ENCODE data around the gene ALKBH7. TPM values are rescaled to one million over a fixed set of nuclear protein-coding genes. Genes with fewer than 3 reads are reported as not detected.

Gene ALKBH7
- total RNA-seq, 1 donor from 2014 or later = 68.8 TPM

- DNase-seq (ENCODE audit: low read depth, low spot score) = no peak
- H3K27ac Mint-ChIP-seq (ENCODE audit: unreplicated experiment) = no peak overlapping the region
- H3K4me3 Mint-ChIP-seq = peak overlapping the region; percentile 47
- TF ChIP-seq, protein P1, sequence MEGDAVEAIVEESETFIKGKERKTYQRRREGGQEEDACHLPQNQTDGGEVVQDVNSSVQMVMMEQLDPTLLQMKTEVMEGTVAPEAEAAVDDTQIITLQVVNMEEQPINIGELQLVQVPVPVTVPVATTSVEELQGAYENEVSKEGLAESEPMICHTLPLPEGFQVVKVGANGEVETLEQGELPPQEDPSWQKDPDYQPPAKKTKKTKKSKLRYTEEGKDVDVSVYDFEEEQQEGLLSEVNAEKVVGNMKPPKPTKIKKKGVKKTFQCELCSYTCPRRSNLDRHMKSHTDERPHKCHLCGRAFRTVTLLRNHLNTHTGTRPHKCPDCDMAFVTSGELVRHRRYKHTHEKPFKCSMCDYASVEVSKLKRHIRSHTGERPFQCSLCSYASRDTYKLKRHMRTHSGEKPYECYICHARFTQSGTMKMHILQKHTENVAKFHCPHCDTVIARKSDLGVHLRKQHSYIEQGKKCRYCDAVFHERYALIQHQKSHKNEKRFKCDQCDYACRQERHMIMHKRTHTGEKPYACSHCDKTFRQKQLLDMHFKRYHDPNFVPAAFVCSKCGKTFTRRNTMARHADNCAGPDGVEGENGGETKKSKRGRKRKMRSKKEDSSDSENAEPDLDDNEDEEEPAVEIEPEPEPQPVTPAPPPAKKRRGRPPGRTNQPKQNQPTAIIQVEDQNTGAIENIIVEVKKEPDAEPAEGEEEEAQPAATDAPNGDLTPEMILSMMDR (conservative IDR thresholded peaks at IDR 0.05) = peak; percentile 39
- H3K9me3 Mint-ChIP-seq = no peaks in the 10 kb centered on the region
- H3K4me1 Mint-ChIP-seq = peaks cover 18% of the 10 kb centered on the region
- no peaks in the 10 kb centered on the region for H3K27me3 Mint-ChIP-seq (ENCODE audit: low read depth)
- H3K36me3 Mint-ChIP-seq (ENCODE audit: low read depth) = peaks cover 4% of the 10 kb centered on the region
Observed at GRCh38 chr19:6417713-6418561, 45.3 kb downstream of the ALKBH7 start.

DNA sequence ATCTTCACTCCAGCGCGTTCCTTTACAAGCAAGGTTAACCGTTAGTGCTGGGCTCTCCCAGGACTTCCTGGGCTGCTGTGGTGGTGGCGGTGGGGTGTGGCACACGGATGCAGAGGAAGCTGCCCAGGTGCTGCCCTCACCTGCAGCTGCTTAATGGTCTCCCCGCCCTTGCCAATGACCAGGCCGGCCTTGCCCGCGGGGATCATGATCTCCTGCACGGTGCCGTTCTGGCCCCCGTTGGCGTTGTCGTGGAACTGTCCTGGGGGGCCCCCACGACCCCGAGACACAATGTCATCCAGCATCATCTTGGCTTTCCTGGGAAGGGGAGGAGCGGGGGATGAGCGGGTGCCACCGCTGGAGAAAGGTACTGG is 46.0 kb downstream of the ALKBH7 start:
- Mint-ChIP-seq H3K4me3 (peak overlapping the region; percentile 47), H3K9me3 (no peaks in the 10 kb centered on the region), H3K27me3 (ENCODE audit: low read depth) (no peaks in the 10 kb centered on the region), H3K27ac (ENCODE audit: unreplicated experiment) (no peak overlapping the region), H3K4me1 (peaks cover 24% of the 10 kb centered on the region), H3K36me3 (ENCODE audit: low read depth) (peaks cover 7% of the 10 kb centered on the region)
- TF ChIP-seq, protein P1 (conservative IDR thresholded peaks at IDR 0.05) = no peak
- no peak for DNase-seq (ENCODE audit: low read depth, low spot score)

DNA sequence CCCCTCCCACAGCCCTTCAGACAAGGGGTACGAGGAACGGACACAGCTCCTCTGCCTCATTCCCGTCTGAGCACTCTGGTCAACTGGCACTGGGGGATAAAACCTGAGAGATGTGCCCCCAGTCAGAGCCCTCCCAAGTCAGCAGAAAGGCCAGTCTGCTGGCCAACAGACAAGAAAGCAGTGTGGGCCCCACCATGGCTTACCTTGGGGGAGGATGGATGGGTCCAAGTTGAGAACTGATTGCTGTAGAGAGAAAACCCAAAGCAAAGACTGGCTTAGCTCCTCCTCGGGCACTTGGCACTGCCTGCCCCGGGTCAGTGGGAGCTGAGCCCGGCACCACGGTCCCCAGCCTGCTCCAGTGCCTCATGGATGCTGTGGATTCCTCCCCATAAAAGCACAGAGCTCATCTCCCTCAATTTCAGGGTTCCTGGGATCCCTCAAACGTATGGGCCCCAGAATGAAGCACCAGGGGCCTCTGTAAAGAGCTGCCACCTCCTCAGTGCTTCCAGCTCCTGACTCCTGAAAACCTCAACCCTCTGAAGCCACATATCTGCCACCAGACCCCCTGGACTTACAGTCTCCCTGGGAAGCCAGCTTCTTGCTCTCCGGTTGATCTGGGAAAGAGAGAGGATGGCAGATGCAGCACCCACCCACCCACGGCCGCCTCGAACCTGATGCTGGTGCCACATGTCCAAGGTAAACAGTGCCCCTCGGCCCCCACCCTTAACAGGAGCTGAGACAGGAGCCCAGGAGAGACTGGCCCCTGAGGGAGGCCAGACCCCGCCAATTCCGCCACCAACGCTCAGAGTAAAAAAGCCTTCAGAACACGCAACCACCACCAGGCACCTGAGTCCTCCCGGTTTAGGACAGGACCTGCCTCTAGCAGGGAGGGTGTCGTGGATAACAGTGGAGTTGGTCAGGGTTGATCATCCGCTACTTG is 48.8 kb downstream of the ALKBH7 start:
- H3K27me3 Mint-ChIP-seq (ENCODE audit: low read depth) = peaks cover 6% of the 10 kb centered on the region
- H3K9me3 Mint-ChIP-seq = peaks cover 2% of the 10 kb centered on the region
- peaks cover 7% of the 10 kb centered on the region for H3K36me3 Mint-ChIP-seq (ENCODE audit: low read depth)
- H3K4me1 Mint-ChIP-seq = peaks cover 34% of the 10 kb centered on the region
- no peak for DNase-seq (ENCODE audit: low read depth, low spot score)
- TF ChIP-seq, protein P1 (conservative IDR thresholded peaks at IDR 0.05) = no peak
- H3K27ac Mint-ChIP-seq (ENCODE audit: unreplicated experiment) = no peak overlapping the region
- peak overlapping the region; percentile 62 for H3K4me3 Mint-ChIP-seq

DNA sequence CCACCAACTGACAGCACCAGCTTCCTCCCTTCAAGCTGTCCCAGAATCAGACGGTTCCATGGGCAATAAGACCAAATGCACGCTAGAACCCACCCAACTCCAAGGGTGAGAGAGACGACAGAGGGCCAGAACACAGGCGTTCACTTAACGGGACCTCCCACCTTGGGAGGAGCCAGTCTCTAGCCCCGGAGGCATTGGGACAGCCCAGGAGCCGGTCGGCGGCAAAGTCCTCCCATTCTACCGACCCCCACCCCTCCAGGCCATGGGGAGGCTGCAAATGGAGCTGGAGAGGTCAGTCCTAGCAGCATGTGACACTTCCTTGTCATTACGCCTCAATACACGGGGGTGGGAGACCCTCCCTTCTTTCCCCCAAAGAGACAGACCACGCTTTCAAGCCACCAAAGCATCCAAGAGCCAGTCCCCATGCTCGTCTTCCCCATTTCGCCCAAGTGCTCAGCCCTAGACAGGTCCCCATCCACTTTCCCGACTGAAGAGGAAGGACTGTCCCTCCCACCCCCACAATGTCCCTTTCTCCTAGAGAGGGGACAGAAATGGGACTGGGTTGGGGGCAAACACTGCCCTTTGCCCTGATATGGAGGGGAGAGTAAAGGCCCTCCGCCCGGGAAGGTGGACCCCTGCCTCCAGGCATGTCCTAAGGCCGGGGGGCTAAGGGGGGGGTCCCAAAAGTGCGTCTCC is 51.1 kb downstream of the ALKBH7 start:
- peak; percentile 45 for DNase-seq (ENCODE audit: low read depth, low spot score)
- peak overlapping the region; percentile 88 for H3K27ac Mint-ChIP-seq (ENCODE audit: unreplicated experiment)
- TF ChIP-seq, protein P1 (conservative IDR thresholded peaks at IDR 0.05) = no peak
- H3K4me1 Mint-ChIP-seq = peaks cover 34% of the 10 kb centered on the region
- H3K36me3 Mint-ChIP-seq (ENCODE audit: low read depth) = peaks cover 7% of the 10 kb centered on the region
- peaks cover 2% of the 10 kb centered on the region for H3K9me3 Mint-ChIP-seq
- peak overlapping the region; percentile 97 for H3K4me3 Mint-ChIP-seq
- H3K27me3 Mint-ChIP-seq (ENCODE audit: low read depth) = peaks cover 6% of the 10 kb centered on the region

Data from neural crest cell (in vitro differentiated cells).